Stimulated activated CD4-positive, alpha-beta T cell treated with anti-CD3 and anti-CD28 coated beads, Interleukin-4, amount 100 ng/mL, for 1 hour (primary cell): ENCODE measurements around the gene MYH1.
"Not testable (repeated sequence)": the region's sequence is repeated elsewhere in the genome, so short reads cannot be mapped to it uniquely, and the experiment has no call there.

ENCODE experiments used
- DNase-seq: peaks from one replicate; pipeline ENCODE4 v3.0.0-alpha.2; 2020

The MYH1 gene

DNA sequence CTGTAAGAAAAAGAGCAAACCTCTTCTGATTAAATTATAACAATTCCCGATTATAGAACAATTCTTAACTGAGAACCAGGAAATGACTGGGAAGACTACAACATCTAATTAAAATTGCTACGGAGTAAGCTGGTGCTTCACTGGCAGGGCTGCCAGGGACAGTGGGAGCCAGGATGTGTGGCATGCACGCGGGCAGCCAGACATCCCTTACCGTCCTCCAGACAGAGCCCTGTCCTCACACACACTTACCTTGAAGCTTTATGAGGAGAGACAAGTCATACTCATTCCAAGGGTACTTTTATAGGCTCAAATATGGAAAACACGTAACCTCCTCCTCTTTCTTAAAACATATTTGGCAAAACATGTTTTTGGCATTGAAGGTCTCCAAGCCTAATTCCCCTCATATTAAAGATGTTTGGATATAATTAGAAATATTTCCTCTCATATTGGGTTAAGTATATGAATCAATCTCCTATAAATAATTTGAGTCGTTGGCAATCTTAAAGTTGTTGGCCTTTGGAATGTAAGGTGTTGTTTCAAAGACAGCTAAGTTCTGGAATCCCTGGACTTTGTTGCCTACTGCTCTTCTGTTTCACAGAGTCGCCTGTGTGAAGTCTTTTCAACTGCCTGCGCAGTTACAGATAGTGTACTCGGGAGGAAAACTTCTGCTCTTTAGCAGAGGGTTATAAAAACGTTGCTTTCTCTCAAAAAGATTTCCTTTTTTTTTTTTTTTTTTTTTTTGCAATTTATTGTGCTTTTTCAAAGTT is at the start of gene MYH1:
Gene MYH1 (minus strand): TSS at position 272 of the 767 bp plus-strand sequence. CDS start 1,900 bp downstream, outside the sequence.
- no peak for DNase-seq

DNA sequence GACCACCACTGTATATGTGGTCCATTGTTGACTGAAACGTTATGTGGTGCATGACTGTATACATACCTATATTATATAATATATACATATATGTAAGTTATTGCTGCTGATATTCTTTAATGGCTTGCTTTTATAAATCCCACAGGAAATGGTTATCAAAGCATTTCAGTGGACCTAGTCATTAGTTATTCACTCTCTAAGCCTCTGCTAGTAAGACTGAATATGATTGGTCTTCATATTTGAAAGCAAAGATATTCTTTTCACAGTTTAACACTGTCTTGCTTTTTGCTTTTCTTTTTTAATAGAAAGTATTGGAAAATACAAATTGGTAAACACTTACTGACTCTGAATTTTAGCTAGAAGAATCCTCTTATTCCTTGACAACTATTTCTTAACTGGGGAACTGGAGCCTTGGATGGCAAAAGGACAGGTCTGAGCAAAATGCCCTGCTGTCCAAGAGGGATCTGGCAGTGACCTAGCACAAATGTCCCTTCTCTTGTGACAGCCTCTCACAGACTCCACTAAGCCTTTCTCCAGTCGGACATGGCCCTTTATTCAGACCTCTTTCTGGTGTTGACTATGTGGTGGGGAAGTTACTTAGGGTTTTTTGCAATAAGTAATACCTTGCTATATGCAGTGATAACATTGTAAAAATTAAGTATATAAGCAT is 45.8 kb upstream of the MYH1 start:
- no peak for DNase-seq

DNA sequence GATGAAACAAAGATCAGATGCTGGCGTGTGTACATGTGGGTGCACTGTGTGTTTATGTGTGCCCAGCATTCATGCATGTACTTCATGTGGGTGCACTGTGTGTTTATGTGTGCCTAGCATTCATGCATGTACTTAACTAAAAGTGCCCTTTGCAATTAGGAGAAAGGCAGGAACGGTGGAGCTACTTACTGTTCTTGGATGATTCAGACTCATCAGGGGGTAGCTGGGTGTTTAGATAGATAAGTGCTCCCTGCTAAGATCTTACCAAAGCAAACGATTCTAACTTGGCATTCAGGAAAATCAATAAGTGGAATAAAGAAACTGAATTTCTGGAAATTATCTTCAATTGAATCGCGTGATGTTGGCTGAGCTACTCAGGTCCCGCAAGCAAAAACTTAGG is 39.7 kb upstream of the MYH1 start:
- DNase-seq, result no peak

DNA sequence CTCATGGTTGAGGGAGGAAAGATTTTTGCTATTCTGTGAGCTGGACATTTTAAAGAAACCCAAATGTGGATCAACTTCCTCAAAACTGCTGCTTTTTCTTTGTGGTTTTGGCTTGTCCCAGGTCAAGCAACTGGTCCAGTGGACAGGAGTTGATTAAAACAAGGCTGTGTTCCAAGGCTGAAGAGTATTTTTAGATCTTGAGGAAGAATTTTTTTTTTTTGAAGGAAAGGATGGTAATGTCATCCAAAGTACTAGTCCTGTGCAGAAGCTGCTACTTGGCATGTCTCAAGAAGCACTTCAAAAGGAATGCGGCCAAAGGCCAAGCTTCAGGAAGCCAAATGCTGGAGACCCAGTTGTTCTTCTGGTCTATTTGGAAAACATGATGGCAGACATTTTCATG is 39.1 kb upstream of the MYH1 start:
- DNase-seq, result no peak

DNA sequence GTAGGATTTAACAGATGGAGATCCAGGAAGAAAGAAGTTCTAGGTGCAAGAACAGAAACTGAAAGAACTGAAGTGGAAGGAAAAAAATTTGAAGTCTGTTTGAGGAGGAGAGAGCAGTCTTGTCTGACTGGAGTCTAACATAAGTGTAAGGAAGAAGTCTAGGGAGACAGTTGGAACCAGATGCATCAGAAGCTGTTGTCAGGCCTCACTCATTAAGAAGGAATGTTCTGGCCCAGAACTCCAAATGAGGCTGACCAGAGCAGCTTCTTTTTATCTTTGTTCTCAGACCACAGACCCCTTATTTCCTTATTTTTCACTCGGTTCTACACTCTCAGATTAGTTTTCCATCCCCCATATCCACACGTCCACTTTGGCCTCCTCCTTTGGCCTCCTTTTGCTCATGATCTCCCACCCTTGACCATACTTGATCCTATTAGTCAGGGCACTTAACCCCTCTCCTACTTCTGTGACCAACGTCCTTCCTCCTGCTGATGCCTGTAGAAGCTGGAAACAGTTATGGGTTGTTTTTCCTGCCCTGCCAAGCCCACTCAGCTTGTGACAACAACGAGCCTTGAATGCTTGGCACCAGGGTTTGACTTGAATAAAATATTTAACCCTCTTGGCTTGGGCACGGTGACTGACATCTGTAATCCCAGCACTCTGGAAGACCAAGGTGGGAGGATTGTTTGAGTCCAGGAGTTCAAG is 38.1 kb upstream of the MYH1 start:
- no peak for DNase-seq

DNA sequence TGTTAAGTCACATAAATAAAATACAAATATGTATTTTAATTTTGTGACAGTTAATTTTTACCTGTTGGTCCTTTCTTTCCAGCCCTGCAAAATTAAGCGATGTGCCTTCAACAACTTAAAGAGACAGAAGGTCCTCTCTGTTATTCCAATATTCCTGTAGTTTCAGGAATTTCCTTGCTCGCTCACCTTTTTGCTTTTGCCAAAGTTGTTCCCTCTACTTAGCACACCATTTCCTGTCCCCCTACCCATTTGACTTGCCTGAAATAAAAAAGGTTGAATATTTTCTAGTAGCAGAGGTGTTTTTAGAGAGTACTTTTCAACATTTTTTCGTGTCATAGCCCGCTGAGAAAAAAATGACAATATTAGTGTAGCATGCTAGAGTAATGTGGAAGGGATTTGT is 31.7 kb upstream of the MYH1 start:
- DNase-seq, result no peak

DNA sequence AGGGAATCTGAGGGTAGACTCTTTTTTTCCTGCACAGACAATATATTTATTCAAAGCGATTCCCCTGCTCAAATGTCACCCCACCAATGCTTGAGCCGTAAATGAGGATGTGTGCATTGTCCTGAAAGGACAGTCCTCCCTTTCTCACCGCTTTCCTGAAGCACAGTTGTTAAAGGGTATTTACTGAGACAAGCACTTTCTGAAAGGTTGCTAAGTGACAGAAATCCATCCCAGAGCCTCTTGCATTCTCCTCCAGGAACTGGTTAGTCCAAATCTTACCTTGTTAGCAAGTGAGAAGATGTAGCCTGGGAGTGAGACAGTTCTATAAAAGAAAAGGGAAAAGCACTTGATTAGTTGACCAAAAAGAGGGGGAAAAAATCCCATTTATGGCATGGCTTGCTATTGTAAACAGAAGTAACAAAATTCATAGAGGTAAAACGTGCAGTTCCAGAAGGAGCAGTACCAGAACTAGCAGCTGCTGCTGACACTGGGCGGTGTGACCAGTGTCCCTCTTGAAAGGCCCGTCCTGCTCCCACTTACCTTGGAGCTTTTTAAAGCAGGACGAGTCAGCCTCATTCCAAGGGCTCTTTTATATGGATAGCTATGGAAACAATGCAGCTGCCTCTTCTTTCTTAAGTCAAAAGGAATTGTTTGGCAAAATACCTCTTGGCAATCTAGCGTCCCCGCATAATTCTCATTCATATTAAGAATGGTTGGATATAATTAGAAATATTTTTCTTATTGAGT is 30.9 kb upstream of the MYH1 start, which contains the start of gene MYH2:
Gene MYH2 (minus strand): TSS at position 563 of the 747 bp plus-strand sequence. CDS start 1,738 bp downstream, outside the sequence.
- no peak for DNase-seq

DNA sequence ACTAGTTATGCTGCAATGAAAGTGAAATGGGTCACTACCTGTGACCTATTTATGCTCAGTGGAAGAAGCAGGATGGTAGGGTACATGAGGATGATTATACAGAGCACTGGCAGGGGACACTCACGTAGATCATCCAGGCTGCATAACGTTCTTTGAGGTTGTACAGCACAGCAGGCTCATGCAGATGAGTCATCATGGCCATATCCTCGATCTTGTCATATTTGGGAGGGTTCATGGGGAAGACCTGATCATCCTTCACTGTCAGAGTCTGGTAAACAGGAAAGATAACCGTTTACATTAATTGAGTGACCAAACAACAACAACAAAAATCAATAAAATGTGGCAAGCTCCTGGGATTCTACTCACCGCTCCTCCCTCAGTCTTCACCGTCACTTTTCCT is 29.0 kb upstream of the MYH1 start:
- DNase-seq, result no peak

DNA sequence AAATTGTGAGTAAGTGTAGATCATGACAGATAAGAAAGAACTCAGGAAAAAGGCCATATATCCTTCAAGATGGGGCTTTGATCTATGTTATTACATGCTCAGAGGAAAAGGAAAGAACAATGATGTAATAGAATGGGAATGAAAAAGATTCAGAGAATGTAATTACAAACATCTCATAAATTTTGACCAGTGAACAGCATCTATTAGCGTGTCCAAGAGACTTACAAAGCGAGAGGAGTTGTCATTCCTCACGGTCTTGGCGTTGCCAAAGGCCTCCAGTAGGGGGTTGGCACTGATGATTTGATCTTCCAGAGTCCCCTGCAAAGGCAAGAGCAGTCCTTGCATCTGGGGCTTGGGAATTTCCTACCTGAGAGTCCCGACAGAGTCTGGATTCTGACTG is 25.1 kb upstream of the MYH1 start:
- not testable (repeated sequence) for DNase-seq

DNA sequence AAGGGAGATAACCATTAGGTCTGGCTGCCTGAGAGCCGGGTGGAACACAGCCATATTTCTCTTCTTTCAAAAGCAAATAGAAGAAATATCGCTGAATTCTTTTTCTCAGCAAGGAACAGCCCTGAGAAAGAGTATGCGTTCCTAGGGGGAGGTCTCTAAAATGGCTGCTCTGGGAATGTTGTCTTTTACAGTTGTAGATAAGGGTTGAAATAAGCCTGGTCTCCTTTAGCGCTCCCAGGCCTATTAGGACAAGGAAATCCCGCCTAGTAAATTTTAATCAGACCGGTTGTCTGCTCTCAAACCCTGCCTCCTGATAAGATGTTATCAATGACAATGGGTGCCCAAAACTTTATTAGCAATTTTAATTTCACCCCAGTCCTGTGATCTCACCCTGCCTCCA is 22.8 kb upstream of the MYH1 start:
- not testable (repeated sequence) for DNase-seq

DNA sequence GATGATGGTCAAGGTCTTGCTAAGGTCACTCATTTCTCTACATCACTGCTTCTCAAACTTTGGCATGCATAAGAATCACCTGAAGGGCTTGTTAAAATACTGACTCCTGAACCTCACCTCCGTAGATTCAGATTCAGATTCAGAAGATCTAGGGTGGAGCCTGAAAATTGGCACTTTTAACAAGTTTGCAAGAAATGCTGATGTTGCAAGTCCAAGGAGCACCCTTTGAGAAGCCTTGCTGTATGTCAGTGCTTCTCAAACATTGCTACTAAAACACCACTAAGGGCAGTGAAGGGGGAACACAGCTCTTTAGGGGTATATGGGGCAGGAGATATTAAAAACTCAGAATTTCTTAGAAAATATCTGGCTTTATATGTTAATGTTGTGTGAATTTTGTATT is 13.7 kb upstream of the MYH1 start:
- DNase-seq, result no peak

DNA sequence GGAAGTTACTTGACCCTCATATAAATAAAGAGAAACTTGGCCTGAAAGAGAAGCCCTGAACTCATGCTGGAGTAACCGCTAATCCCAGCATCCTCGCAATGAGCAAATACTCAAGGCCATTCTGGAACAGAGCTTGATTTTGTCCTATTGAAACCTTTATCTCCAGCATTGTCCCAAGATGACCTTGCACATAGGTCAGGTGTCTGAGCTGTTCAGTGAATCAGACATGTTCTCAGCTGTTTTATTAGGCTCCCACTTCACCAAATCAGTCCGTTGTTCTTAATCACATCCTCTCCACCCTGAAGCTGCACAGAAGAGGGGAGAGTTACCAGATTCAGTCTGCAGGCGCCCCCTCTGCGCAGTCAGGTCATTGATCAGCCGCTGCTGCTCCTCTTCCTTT is 9.1 kb upstream of the MYH1 start:
- no peak for DNase-seq

DNA sequence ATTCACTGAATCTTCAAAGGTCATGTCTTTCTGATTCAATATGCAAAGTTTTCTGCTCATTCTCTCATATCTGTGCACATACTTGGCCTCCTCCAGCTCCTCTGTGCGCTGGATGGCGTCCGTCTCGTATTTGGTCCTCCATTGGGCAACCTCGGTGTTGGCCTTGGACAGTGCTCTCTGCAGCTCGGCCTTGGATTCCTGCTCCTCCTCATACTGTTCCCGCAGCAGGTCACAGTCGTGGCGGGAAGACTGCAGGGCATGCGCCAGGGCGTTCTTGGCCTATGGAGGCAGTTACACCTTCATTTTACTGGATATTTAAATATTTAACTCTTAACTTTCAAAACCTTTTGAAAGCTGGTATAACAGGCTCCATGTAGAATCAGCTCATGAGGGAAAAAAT is 8.2 kb upstream of the MYH1 start:
- no peak for DNase-seq

DNA sequence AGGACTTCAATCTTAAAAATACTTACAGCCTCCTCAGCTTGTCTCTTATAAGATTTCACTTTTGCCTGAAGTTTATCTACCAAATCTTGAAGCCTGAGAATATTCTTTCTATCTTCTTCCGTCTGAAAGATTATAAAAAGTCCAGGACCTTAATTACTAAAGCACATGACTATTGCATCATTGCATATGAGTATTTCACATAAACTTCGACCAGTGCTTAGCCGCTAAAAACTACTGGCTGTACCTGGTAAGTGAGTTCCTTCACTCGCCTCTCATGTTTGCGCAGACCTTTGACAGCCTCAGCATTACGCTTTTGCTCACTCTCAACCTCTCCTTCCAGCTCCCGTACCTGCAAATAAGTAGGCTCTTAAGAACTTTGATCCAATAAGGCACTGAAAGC is 4.7 kb upstream of the MYH1 start:
- DNase-seq, result no peak

DNA sequence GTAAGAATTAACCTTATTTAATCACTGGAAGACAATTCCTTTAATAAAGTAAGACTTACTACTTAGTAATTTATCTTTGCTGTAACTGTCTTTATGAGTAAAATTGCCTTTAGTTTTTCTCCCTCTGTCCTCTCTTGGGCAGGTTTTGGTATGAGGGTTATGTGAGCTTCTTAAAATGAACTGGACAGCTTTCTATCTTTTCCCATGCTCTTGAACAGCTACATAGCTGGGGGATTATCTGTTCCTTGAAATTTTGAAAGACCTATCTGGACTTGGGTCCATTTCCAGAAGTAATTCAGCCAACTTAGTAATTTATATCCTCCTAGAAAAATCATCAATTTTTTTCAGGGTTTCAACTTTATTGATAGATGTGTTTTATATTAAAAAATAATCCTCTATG is 3.6 kb upstream of the MYH1 start:
- no peak for DNase-seq

DNA sequence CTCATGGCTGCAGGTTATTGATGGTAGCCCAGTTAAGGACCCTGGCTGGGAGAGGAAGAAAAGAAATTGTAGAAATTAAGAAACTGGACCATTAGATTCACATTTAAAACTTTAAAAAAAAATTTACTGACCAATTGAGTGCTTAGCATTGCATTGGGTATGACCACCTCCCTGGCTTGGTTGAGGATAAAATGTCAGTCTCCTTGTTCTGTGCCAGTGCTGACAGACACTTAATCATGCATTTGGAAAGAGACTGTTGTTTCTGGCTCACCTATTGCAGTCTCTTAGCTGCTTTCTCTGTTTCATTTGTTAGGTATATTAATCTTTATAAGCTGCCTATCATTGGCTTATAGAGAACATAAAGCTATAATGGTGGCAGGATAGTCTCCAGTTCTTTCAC is 1.7 kb downstream of the MYH1 start:
- no peak for DNase-seq

DNA sequence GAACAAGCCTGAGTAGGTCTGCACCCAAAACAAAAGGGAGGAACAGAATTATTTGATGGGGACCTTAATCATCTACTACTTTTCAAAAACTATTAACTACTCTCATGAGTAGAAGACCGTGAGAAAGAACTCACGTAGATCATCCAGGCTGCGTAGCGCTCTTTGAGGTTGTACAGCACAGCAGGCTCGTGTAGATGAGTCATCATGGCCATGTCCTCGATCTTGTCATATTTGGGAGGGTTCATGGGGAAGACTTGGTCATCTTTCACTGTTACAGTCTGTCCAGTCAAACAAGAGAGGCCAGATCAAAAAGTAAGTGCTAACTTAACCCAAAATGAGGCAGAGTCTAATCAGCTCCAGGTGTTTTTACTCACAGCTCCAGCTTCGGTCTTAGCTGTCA is 2.3 kb downstream of the MYH1 start:
- no peak for DNase-seq

DNA sequence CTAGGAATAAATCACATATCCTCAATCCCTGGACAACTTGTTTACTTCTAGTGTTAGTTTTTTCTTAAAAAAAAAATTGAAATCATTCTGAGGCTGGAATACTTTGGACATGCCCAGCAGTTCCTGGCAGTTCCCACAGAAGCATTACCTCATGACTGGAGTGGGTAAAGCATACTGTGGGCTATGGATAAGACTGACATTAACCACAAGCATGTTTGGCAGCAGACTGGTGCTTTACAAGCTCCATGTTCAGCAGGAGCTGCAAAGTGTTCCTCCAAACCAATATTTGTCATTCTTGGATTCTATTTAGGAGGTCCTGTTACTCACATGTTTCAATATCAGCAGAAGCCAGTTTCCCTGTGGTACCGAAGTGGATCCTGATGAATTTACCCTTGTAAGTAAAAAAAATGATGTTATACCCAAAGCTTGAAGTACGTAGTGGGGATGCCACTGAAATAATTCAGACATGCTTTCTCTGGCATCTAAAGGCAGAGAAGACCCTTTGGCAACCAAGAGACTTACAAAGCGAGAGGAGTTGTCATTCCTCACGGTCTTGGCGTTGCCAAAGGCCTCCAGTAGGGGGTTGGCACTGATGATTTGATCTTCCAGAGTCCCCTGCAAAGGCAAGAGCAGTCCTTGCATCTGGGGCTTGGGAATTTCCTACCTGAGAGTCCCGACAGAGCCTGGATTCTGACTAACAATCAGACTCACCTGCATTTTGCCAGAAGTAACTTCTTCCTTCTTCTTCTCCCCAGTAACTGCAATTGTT is 4.9 kb downstream of the MYH1 start:
- no peak for DNase-seq

DNA sequence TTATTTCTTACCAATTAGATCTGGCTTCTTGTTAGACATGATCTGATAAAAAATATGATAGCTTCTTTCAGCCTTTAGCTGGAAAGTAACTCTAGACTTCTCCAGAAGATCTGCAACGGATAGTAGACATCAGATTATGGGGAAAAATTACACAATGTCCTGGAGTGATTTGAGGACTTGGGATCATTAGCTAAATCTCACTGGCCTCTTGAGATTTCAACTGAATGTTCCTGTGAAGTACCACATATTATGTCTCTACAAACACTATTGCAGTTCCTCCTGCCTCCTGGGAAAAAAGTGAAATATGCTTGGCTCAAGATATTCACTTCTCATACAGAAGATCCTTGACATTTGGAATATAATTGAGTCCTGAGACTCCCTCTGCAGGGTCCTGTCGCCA is 5.5 kb downstream of the MYH1 start:
- no peak for DNase-seq

DNA sequence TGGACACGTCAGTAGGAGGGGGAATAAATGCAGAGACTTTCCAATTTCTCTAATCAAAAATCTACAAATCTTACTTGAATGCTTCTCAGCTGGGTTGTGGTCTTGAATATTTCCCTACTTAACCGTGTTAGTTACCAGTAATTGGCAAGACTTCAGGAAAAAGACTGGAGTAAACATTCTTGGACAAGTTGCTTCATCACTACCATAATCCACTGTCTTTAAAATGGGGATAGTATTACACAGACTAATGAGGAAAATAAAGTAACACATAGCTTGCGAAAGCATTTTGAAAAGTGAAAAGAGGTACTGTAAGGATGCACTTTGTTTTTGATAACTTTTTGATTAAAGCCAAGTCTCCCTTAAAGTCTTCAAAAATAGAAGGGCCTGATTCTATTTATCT is 18.4 kb downstream of the MYH1 start:
- no peak for DNase-seq

DNA sequence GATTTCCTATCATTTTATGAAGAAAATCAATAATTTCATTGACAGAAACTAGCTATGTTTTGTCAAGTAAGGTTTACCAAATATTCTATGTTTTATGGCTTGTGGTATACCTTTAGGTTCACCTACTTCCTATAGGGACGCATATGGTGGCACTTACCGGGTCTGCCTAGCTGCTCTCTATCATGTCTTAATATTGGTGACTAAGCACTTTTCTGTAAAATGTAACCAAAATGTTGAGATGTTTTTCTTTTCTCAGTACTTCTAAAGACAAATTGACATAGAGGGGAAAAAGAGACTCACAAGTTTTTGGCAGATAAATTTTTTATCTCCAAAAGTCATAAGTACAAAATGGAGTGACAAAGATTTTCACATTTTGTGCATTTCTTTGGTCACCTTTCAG is 26.3 kb downstream of the MYH1 start:
- no peak for DNase-seq

DNA sequence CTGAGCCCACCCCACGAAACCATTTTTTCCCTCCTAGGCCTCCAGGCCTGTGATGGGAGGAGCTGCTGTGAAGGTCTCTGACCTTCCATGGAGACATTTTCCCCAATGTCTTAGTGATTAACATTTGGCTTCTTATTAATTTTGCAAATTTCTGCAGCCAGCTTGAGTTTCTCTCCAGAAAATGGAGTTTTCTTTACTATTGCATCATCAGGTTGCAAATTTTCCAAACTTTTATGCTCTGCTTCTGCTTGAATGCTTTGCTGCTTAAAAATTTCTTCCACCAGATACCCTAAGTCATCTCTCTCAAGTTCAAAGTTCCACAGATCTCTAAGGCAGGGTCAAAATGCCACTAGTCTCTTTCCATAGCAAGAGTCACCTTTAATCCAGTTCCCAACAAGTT is 36.1 kb downstream of the MYH1 start:
- no peak for DNase-seq

DNA sequence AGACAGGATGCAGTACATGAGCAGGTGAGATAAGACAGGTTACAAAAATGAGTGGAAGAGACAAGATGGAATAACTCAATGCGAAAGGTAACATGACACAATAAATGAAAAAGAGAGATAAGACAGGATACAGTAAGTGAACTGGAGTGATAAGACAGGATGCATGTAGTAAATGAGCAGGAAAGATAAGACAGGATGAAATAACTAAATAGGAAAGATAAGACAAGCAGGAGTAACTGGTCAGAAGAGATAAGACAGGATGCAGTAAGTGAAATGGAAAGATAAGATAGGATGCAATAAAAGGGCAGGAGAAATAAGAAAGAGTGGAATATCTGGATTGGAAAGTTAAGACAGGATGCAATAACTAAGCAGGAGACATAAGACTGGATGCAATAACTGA is 40.6 kb downstream of the MYH1 start:
- DNase-seq, result no peak
